WTC11 (cell line): Measurements from ENCODE around the gene EXOSC3. TPM values are rescaled to one million over a fixed set of nuclear protein-coding genes. Genes with fewer than 3 reads are reported as not detected.

Experiments used
- ATAC-seq: fragments of 200-7000 bp; cut with Tn5 transposase; 2 replicates; pipeline ENCODE4 v1.10.0; 2021; ENCODE audit warnings: mild to moderate bottlenecking, moderate library complexity
- CTCF ChIA-PET: fragments of 300-600 bp; sonication (Branson Sonifier 250); formaldehyde crosslinking; loops from one replicate; lab custom pipeline; 2021; ENCODE audit warnings: antibody characterized with exemption; lab: Charles Lee
- POLR2A ChIA-PET: fragments of 350-600 bp; sonication (Branson Sonifier 250); formaldehyde crosslinking; loops from one replicate; lab custom pipeline; 2021; ENCODE audit warnings: antibody characterized with exemption; lab: Charles Lee
- DNase-seq: peaks from one replicate; pipeline ENCODE4 v3.0.0; 2021; ENCODE audit warnings: low spot score
- H3K27ac Mint-ChIP-seq: 2 replicates; pipeline ENCODE4 v1.8.0; 2021; ENCODE audit warnings: mixed read lengths
- H3K27me3 Mint-ChIP-seq: 2 replicates; pipeline ENCODE4 v1.8.0; 2021; ENCODE audit warnings: low read depth, mild to moderate bottlenecking, moderate library complexity, mixed read lengths
- H3K36me3 Mint-ChIP-seq: 2 replicates; pipeline ENCODE4 v1.8.0; 2021; ENCODE audit warnings: mixed read lengths
- H3K4me1 Mint-ChIP-seq: 2 replicates; pipeline ENCODE4 v1.8.0; 2022; ENCODE audit warnings: mixed read lengths
- H3K4me3 Mint-ChIP-seq: 2 replicates; pipeline ENCODE4 v1.8.0; 2021; ENCODE audit warnings: mild to moderate bottlenecking, moderate library complexity, mixed read lengths
- H3K9me3 Mint-ChIP-seq: 2 replicates; pipeline ENCODE4 v1.8.0; 2021; ENCODE audit warnings: mixed read lengths
- AR ChIP-seq: fragments of 250-450 bp; sonication (Bioruptor Pico); IDR thresholded peaks from 2 replicates; pipeline ENCODE4 v1.9.0; 2021; ENCODE audit warnings: mild to moderate bottlenecking
- CREM ChIP-seq: sonication (generic); formaldehyde crosslinking; IDR thresholded peaks from 2 replicates; pipeline ENCODE4 v1.8.1; 2022; ENCODE audit warnings: mild to moderate bottlenecking, missing genetic modification reagents, moderate library complexity
- EMX1 ChIP-seq: fragments of 250-450 bp; sonication (Bioruptor Pico); IDR thresholded peaks from 2 replicates; pipeline ENCODE4 v1.8.0; 2021; ENCODE audit warnings: mild to moderate bottlenecking
- GTF2I ChIP-seq: fragments of 250-450 bp; sonication (Bioruptor Pico); conservative IDR thresholded peaks from 2 replicates; pipeline ENCODE4 v1.4.0; 2021; ENCODE audit warnings: mild to moderate bottlenecking
- HMGXB4 ChIP-seq: sonication (generic); formaldehyde crosslinking; IDR thresholded peaks from 2 replicates; pipeline ENCODE4 v1.8.1; 2023; ENCODE audit warnings: mild to moderate bottlenecking, moderate library complexity, missing genetic modification reagents
- KAT7 ChIP-seq: sonication (generic); formaldehyde crosslinking; IDR thresholded peaks from 2 replicates; pipeline ENCODE4 v1.8.1; 2023; ENCODE audit warnings: missing genetic modification reagents, mild to moderate bottlenecking, borderline replicate concordance
- NR1H2 ChIP-seq: sonication (generic); formaldehyde crosslinking; IDR thresholded peaks from 2 replicates; pipeline ENCODE4 v1.9.0; 2021; ENCODE audit warnings: mild to moderate bottlenecking, moderate library complexity, missing genetic modification reagents
- NR3C1 ChIP-seq: sonication (generic); formaldehyde crosslinking; conservative IDR thresholded peaks from 2 replicates; pipeline ENCODE4 v1.8.1; 2023; ENCODE audit warnings: low read depth, mild to moderate bottlenecking, missing genetic modification reagents
- PREB ChIP-seq: sonication (generic); formaldehyde crosslinking; IDR thresholded peaks from 2 replicates; pipeline ENCODE4 v1.8.1; 2022; ENCODE audit warnings: mild to moderate bottlenecking, missing genetic modification reagents, moderate library complexity, borderline replicate concordance
- SP1 ChIP-seq: sonication (generic); formaldehyde crosslinking; conservative IDR thresholded peaks from 2 replicates; pipeline ENCODE4 v1.8.1; 2022; ENCODE audit warnings: missing genetic modification reagents
- TP53 ChIP-seq: sonication (generic); formaldehyde crosslinking; IDR thresholded peaks from 2 replicates; pipeline ENCODE4 v1.8.1; 2023; ENCODE audit warnings: mild to moderate bottlenecking, missing genetic modification reagents
- ZNF138 ChIP-seq: sonication (generic); formaldehyde crosslinking; conservative IDR thresholded peaks from 2 replicates; pipeline ENCODE4 v1.8.1; 2022; ENCODE audit warnings: mild to moderate bottlenecking, moderate library complexity, missing genetic modification reagents
- ZNF281 ChIP-seq: sonication (generic); formaldehyde crosslinking; IDR thresholded peaks from 2 replicates; pipeline ENCODE4 v1.8.0; 2023; ENCODE audit warnings: mild to moderate bottlenecking, missing genetic modification reagents
- ZNF317 ChIP-seq: sonication (generic); formaldehyde crosslinking; IDR thresholded peaks from 2 replicates; pipeline ENCODE4 v1.8.1; 2023; ENCODE audit warnings: low read depth, mild to moderate bottlenecking, moderate library complexity, missing genetic modification reagents, borderline replicate concordance
- ZNF416 ChIP-seq: fragments of 250-450 bp; sonication (Bioruptor Pico); IDR thresholded peaks from 2 replicates; pipeline ENCODE4 v1.9.0; 2021; ENCODE audit warnings: mild to moderate bottlenecking, inconsistent platforms
- ZNF512 ChIP-seq: sonication (generic); formaldehyde crosslinking; IDR thresholded peaks from 2 replicates; pipeline ENCODE4 v1.8.1; 2022; ENCODE audit warnings: missing genetic modification reagents, borderline replicate concordance
- ZSCAN18 ChIP-seq: fragments of 250-450 bp; sonication (Bioruptor Pico); IDR thresholded peaks from 2 replicates; pipeline ENCODE4 v2.1.2; 2022; ENCODE audit warnings: mild to moderate bottlenecking, moderate library complexity
- total RNA-seq: library from RNA; stranded (reverse); gene quantifications from 3 replicates; pipeline ENCODE4 v1.2.3, GENCODE V29; 2021

The EXOSC3 gene
- total RNA-seq, 1 experiment from 2014 or later, result 73.8 TPM

- TF ChIP-seq AR (CRISPR knock-in tag) (no peak), ZNF138 (CRISPR knock-in tag) (no peak), PREB (CRISPR knock-in tag) (no peak)
Observed at GRCh38 chr9:37740631-37741328, 44.1 kb downstream of the EXOSC3 start (continued).

GRCh38 chr9:37740128-37740527, 44.7 kb downstream of the EXOSC3 start:
- POLR2A ChIA-PET, result no interaction called here
- CTCF ChIA-PET, result no interaction called here
- Mint-ChIP-seq H3K4me3 (no peak overlapping the region), H3K27ac (no peak overlapping the region), H3K9me3 (no peaks in the 10 kb centered on the region), H3K4me1 (no peaks in the 10 kb centered on the region), H3K27me3 (no peaks in the 10 kb centered on the region; the same call in 1 of the 2 replicates), H3K36me3 (no peaks in the 10 kb centered on the region)
- TF ChIP-seq SP1 (CRISPR knock-in tag) (no peak), ZNF317 (CRISPR knock-in tag) (no peak), ZSCAN18 (no peak), TP53 (CRISPR knock-in tag) (no peak), ZNF416 (CRISPR knock-in tag) (no peak), ZNF512 (no peak), NR3C1 (CRISPR knock-in tag) (no peak)
- ATAC-seq, result no peak
- DNase-seq, result no peak

GRCh38 chr9:37739222-37739621, 45.6 kb downstream of the EXOSC3 start:
- no peak overlapping the region for H3K27ac Mint-ChIP-seq
- ATAC-seq (no peak), DNase-seq (no peak)
- H3K27me3 Mint-ChIP-seq, result no peaks in the 10 kb centered on the region; the same call in 1 of the 2 replicates
- no peak overlapping the region for H3K4me3 Mint-ChIP-seq
- no peaks in the 10 kb centered on the region for H3K36me3 Mint-ChIP-seq
- ChIA-PET CTCF (no interaction called here), POLR2A (no interaction called here)
- TF ChIP-seq NR1H2 (CRISPR knock-in tag) (no peak), KAT7 (CRISPR knock-in tag) (no peak), CREM (CRISPR knock-in tag) (no peak), NR3C1 (CRISPR knock-in tag) (no peak), ZNF281 (CRISPR knock-in tag) (no peak), HMGXB4 (CRISPR knock-in tag) (no peak), GTF2I (no peak), EMX1 (no peak), ZSCAN18 (no peak)
- no peaks in the 10 kb centered on the region for H3K4me1 Mint-ChIP-seq
- H3K9me3 Mint-ChIP-seq, result no peaks in the 10 kb centered on the region
